ENCODE data around the gene XCR1. TPM values are rescaled to one million over a fixed set of nuclear protein-coding genes. Genes with fewer than 3 reads are reported as not detected.

XCR1 gene
- total and polyA plus RNA-seq, 9 of the 15 experiments (the other 6 are each of a cell fraction or from before 2014, with no cell fraction given): not detected

- no peak for TF ChIP-seq SIRT6 (IDR thresholded peaks at IDR 0.05; ENCODE audit: low read depth, low read length)
- TF ChIP-seq USF1 (CRISPR knock-in tag; IDR thresholded peaks at IDR 0.05): no peak
- no peak for TF ChIP-seq ESRRB (CRISPR knock-in tag; IDR thresholded peaks at IDR 0.05; ENCODE audit: borderline replicate concordance)
- TF ChIP-seq CEBPB (tag; IDR thresholded peaks at IDR 0.05): no peak
- no peak for TF ChIP-seq ZNF699 (CRISPR knock-in tag; IDR thresholded peaks at IDR 0.05; ENCODE audit: insufficient replicate concordance)
- TF ChIP-seq PHTF2 (CRISPR knock-in tag; IDR thresholded peaks at IDR 0.05): no peak
- TF ChIP-seq JUN (IDR thresholded peaks at IDR 0.05; ENCODE audit: borderline replicate concordance, low read depth, low read length): peak; percentile 59; the same call in 1 of the 2 replicates
- no peak for TF ChIP-seq JUN (CRISPR knock-in tag; IDR thresholded peaks at IDR 0.05; ENCODE audit: borderline replicate concordance)
- no peak for TF ChIP-seq ZC3H11A (IDR thresholded peaks at IDR 0.05; ENCODE audit: low read depth, low read length)
- TF ChIP-seq POLR3G (IDR thresholded peaks at IDR 0.05; ENCODE audit: extremely low read depth, insufficient read length, insufficient replicate concordance): no peak
- TF ChIP-seq REST (IDR thresholded peaks at IDR 0.05; ENCODE audit: borderline replicate concordance): no peak
- TF ChIP-seq REST (CRISPR knock-in tag; IDR thresholded peaks at IDR 0.05; ENCODE audit: low read depth): no peak
- peak; percentile 12; the same call in 1 of the 2 replicates for TF ChIP-seq NFE2 (IDR thresholded peaks at IDR 0.05; ENCODE audit: low read depth)
- TF ChIP-seq BRD4 (IDR thresholded peaks at IDR 0.05): no peak
- no peak for TF ChIP-seq CBX2 (IDR thresholded peaks at IDR 0.05; ENCODE audit: insufficient read depth, low read length, poor library complexity, severe bottlenecking)
- TF ChIP-seq FOXO4 (CRISPR knock-in tag; IDR thresholded peaks at IDR 0.05): no peak
- TF ChIP-seq HNRNPUL1 (IDR thresholded peaks at IDR 0.05; ENCODE audit: low read length): no peak
- no peak for TF ChIP-seq POLR2H (tag; IDR thresholded peaks at IDR 0.05; ENCODE audit: low read depth)
- TF ChIP-seq POLR2B (IDR thresholded peaks at IDR 0.05; ENCODE audit: low read depth, partially characterized antibody): no peak
Observed at GRCh38 chr3:45981346-45982074, 45.8 kb downstream of the XCR1 start (continued).

Data from K562 (cell line).